ENCODE results near the gene ATF5.

GRCh38 chr19:49956115-49956495, 27.1 kb downstream of the ATF5 start:
- TF ChIP-seq CTCF (IDR thresholded peaks at IDR 0.05) = no peak
- TF ChIP-seq POLR2A (IDR thresholded peaks at IDR 0.05) = no peak
